Measurements from ENCODE around the gene RIPOR3.

- TF ChIP-seq CTCF (IDR thresholded peaks at IDR 0.05) (no peak), ZFX (IDR thresholded peaks at IDR 0.05; ENCODE audit: borderline replicate concordance) (no peak)
These were observed 1.2 kb upstream of the RIPOR3 start for GRCh38 chr20:50692552-50692933.

Data from 22Rv1 (cell line).